RWPE1 (cell line): ENCODE results near the gene MAGEA1.
"Not testable (repeated sequence)": the region's sequence is repeated elsewhere in the genome, so short reads cannot be mapped to it uniquely, and the experiment has no call there.

Experiments
- CTCF ChIA-PET: fragments of 350-600 bp; sonication (Branson Sonifier 250); formaldehyde crosslinking; extraction: SDS; loops from one replicate; lab custom pipeline; 2021; lab: Yijun Ruan, JAX
- POLR2A ChIA-PET: fragments of 400-600 bp; formaldehyde crosslinking; extraction: SDS; loops from one replicate; lab custom pipeline; 2020; ENCODE audit warnings: antibody characterized with exemption; ENCODE audit not compliant: low non-redundant PET; lab: Yijun Ruan, JAX
- DNase-seq: peaks from one replicate; pipeline ENCODE4 v3.0.0; 2012; ENCODE audit warnings: low spot score
- H3K27ac ChIP-seq: fragments of 450-650 bp; 2 replicates; pipeline ENCODE4 v1.5.1; 2017
- CTCF ChIP-seq: fragments of 450-650 bp; conservative IDR thresholded peaks from 2 replicates; pipeline ENCODE4 v1.5.1; 2017; ENCODE audit warnings: low read depth, mild to moderate bottlenecking

MAGEA1 gene

GRCh38 chrX:153179131-153179530, at the start of gene MAGEA1:
Gene MAGEA1 (plus strand): TSS chrX:153179284. CDS start chrX:153182390, 3,106 bp downstream.
- no peak for TF ChIP-seq CTCF
- no peak for DNase-seq
- no peak within 1 kb of the TSS for H3K27ac ChIP-seq
- CTCF ChIA-PET = no interaction called here
- POLR2A ChIA-PET = no interaction called here

GRCh38 chrX:153132924-153133323, 46.2 kb upstream of the MAGEA1 start:
- CTCF ChIA-PET, DNase-seq, POLR2A ChIA-PET, H3K27ac ChIP-seq: not testable (repeated sequence)

GRCh38 chrX:153139074-153139473, 40.0 kb upstream of the MAGEA1 start:
- POLR2A ChIA-PET, CTCF ChIA-PET: not testable (repeated sequence)

GRCh38 chrX:153146288-153146687, 32.8 kb upstream of the MAGEA1 start:
- H3K27ac ChIP-seq, CTCF ChIA-PET, POLR2A ChIA-PET, DNase-seq: not testable (repeated sequence)

More at GRCh38 chrX:153139074-153139473, 40.0 kb upstream of the MAGEA1 start:
- not testable (repeated sequence) for H3K27ac ChIP-seq, DNase-seq

GRCh38 chrX:153153516-153153915, 25.6 kb upstream of the MAGEA1 start:
- no peak for DNase-seq
- TF ChIP-seq CTCF = no peak
- H3K27ac ChIP-seq = no peak overlapping the region
- ChIA-PET CTCF (no interaction called here), POLR2A (no interaction called here)

GRCh38 chrX:153157450-153157849, 21.6 kb upstream of the MAGEA1 start:
- no peak for DNase-seq
- CTCF ChIA-PET = no interaction called here
- TF ChIP-seq CTCF = no peak
- no peak overlapping the region for H3K27ac ChIP-seq
- POLR2A ChIA-PET = no interaction called here

GRCh38 chrX:153158319-153158718, 20.8 kb upstream of the MAGEA1 start:
- no peak overlapping the region for H3K27ac ChIP-seq
- CTCF ChIA-PET = no interaction called here
- no peak for DNase-seq
- TF ChIP-seq CTCF = no peak
- POLR2A ChIA-PET = no interaction called here

GRCh38 chrX:153161952-153162351, 17.1 kb upstream of the MAGEA1 start:
- no peak for TF ChIP-seq CTCF
- DNase-seq = no peak
- ChIA-PET POLR2A (no interaction called here), CTCF (no interaction called here)
- H3K27ac ChIP-seq = no peak overlapping the region
